Heart right ventricle (tissue), 16 donors: Measurements from ENCODE around the gene STX16. TPM values are rescaled to one million over a fixed set of nuclear protein-coding genes. Genes with fewer than 3 reads are reported as not detected.

Experiments used
- ATAC-seq, 8 donors: fragments of 200-7000 bp; cut with Tn5 transposase; one replicate each; pipeline ENCODE4 v1.9.1; 2020; ENCODE audit warnings: mild to moderate bottlenecking in 8 of 8, moderate library complexity in 8 of 8, moderate number of reproducible peaks in 1 of 8
- DNase-seq, 2 donors: peaks; one replicate each; pipeline ENCODE4 v3.0.0-alpha.2; 2020
- H3K27ac ChIP-seq, 10 donors: fragments of 200-600 bp; sonication (generic) in 2 of 10; one replicate each; pipeline versions ENCODE4 v1.5.0 to v1.8.0; 2020 to 2022; ENCODE audit warnings: mild to moderate bottlenecking in 3 of 10
- H3K27me3 ChIP-seq, 7 donors: fragments of 200-600 bp; one replicate each; pipeline ENCODE4 v1.8.0; 2021 to 2022; ENCODE audit warnings: mild to moderate bottlenecking in 2 of 7
- H3K36me3 ChIP-seq, 9 donors: fragments of 200-600 bp; sonication (generic) in 1 of 9; one replicate each; pipeline versions ENCODE4 v1.5.0 to v1.8.0; 2020 to 2022; ENCODE audit warnings: mild to moderate bottlenecking in 2 of 9
- H3K4me1 ChIP-seq, 9 donors: fragments of 200-600 bp; sonication (generic) in 1 of 9; one replicate each; pipeline versions ENCODE4 v1.5.0 to v1.8.0; 2020 to 2022; ENCODE audit warnings: mild to moderate bottlenecking in 4 of 9
- H3K4me3 ChIP-seq, 10 donors: fragments of 200-600 bp; sonication (generic) in 2 of 10; one replicate each; pipeline versions ENCODE4 v1.5.0 to v1.8.0; 2020 to 2022; ENCODE audit warnings: mild to moderate bottlenecking in 7 of 10, moderate library complexity in 2 of 10
- H3K9me3 ChIP-seq, 11 donors: fragments of 200-600 bp in 10 of 11; sonication (generic) in 2 of 11; one replicate each; pipeline versions ENCODE4 v1.5.0 to v1.8.0; 2013 to 2022; ENCODE audit warnings: mild to moderate bottlenecking in 2 of 11, control low read depth in 1 of 11, moderate library complexity in 1 of 11
- CTCF ChIP-seq, 9 donors: fragments of 200-600 bp; sonication (generic) in 2 of 9; IDR thresholded peaks; one replicate each; pipeline versions ENCODE4 v1.5.0 to v1.8.0; 2021 to 2022; ENCODE audit warnings: antibody characterized with exemption in 9 of 9, mild to moderate bottlenecking in 5 of 9, moderate library complexity in 1 of 9
- WGBS, 2 donors: extraction: QIAGEN DNeasy Blood & Tissue Kit; methylation state at CpG; one replicate each; pipeline ENCODE4 v1.1.7; 2013; ENCODE audit warnings: inconsistent platforms in 1 of 2; 5-methylcytosine and 5-hydroxymethylcytosine counted together
- intact Hi-C, 10 donors: fragments of 100-400 bp; cut with DNase I; formaldehyde crosslinking; loops; one replicate each; pipeline versions ENCODE4 v1.11.1 to v1.14.2; 2022
- polyA plus RNA-seq, 2 donors: library from polyadenylated mRNA; stranded (reverse); fragments of 200-250 nt; gene quantifications; one replicate each; pipeline ENCODE4 v1.2.3, GENCODE V29; 2013
- total RNA-seq, 10 donors: library from RNA; stranded (reverse); fragmentation: NEBNext Ultra II Directional in 3 of 10; extraction: Animal tissue kit (Norgen Biotek cat#: 25700) in 3 of 10; gene quantifications; one replicate each; pipeline versions ENCODE4 v1.2.1 to v1.2.4, GENCODE V29; 2021 to 2023
- donor health status: Arrhythmogenic right ventricular cardiomyopathy.
- donor health status: ischemic (EF 13 %, LVEDD 7.1; RV severe dilation, severe dysfunction).
- donor health status: healthy with polysubstance abuse.
- donor health status: DM: no; HTN: yes; CAD: no.
- donor health status: DM: no; HTN: no; CAD: no.
- donor health status: ischemic (EF 25% LVEDD 6.9; RV normal size, moderate dysfunction).
- donor health status: ischemic (EF 25% LVEDD 5.7; RV mildly dilated, moderate dysfunction).
- donor health status: healthy.
- donor health status: DM: yes; HTN: yes; CAD: no.
- donor health status: Ischemic cardiomyopathy.
- donor health status: ischemic (EF 35%, LVEDD 5.7; RV mildly dilated, moderate dysfunction).
- donor health status: nonischemic (EF 11% LVEDD 7.7; RV severe dilation, severe dysfunction).
- donor health status: DM: yes; HTN: yes; CAD: no.
- donor health status: PGD.
- donor health status: ischemic (EF 29% LVEDD 5.4; RV normal size, mild dysfunction).
- donor health status: nonischemic (EF 23%, LVEDD 6.1; RV moderate dilation, normal function).

STX16 gene
- total and polyA plus RNA-seq, 12 donors: 17.1 to 57.6 (median 27.0) TPM

GRCh38 chr20:58688414-58688813 lies 37.3 kb downstream of the STX16 start:
- Histone ChIP-seq H3K27me3 (no peaks in the 10 kb centered on the region), H3K4me3 (no peak overlapping the region), H3K36me3 (peaks cover 0 to 12% (median 0%) of the 10 kb centered on the region in 9 donors), H3K4me1 (peaks cover 3 to 33% (median 22%) of the 10 kb centered on the region in 9 donors), H3K27ac (no peak overlapping the region), H3K9me3 (no peaks in the 10 kb centered on the region)
- DNase-seq: no peak
- intact Hi-C loops: no loop called here
- no peak for ATAC-seq
- no peak for TF ChIP-seq CTCF (IDR thresholded peaks at IDR 0.05)
- 92 to 95% methylated on average over 4 of the region's 4 CpGs for WGBS, 2 donors

GRCh38 chr20:58688840-58689239 lies 37.8 kb downstream of the STX16 start:
- ATAC-seq (peak in 1 of 8 donors; percentile 27), DNase-seq (no peak)
- WGBS, 2 donors: 49 to 54% methylated on average over 6 of the region's 6 CpGs
- Histone ChIP-seq H3K27me3 (no peaks in the 10 kb centered on the region), H3K9me3 (no peaks in the 10 kb centered on the region), H3K4me1 (peaks cover 8 to 38% (median 27%) of the 10 kb centered on the region in 9 donors), H3K4me3 (no peak overlapping the region), H3K36me3 (peaks cover 0 to 12% (median 0%) of the 10 kb centered on the region in 9 donors), H3K27ac (peak overlapping the region in 2 of 10 donors; percentile 22 to 26)
- intact Hi-C loops: no loop called here
- TF ChIP-seq CTCF (IDR thresholded peaks at IDR 0.05): no peak

- H3K27ac ChIP-seq: peak overlapping the region in 9 of 10 donors; percentile 17 to 99 (median 94)
- H3K36me3 ChIP-seq: peaks cover 0 to 10% (median 0%) of the 10 kb centered on the region in 9 donors
- no peak for TF ChIP-seq CTCF (IDR thresholded peaks at IDR 0.05)
- peaks cover 14 to 47% (median 36%) of the 10 kb centered on the region in 9 donors for H3K4me1 ChIP-seq
- 49 to 58% methylated on average over 7 of the region's 7 CpGs for WGBS, 2 donors
- H3K4me3 ChIP-seq: no peak overlapping the region
- no peak for DNase-seq
- peak in 3 of 8 donors; percentile 16 to 67 (median 23) for ATAC-seq
- intact Hi-C loops: loop anchor here in 6 of 10 donors (2.0 to 5.0 kb wide), 5 partner anchors 36 to 453 kb away; partner anchors contain the start of gene STX16 (in 4 of the 6)
- H3K27me3 ChIP-seq: no peaks in the 10 kb centered on the region
- H3K9me3 ChIP-seq: no peaks in the 10 kb centered on the region
These were observed 39.5 kb downstream of the STX16 start for GRCh38 chr20:58690396-58691135.

- Histone ChIP-seq H3K27me3 (no peaks in the 10 kb centered on the region), H3K36me3 (peaks cover 0 to 24% (median 8%) of the 10 kb centered on the region in 9 donors), H3K4me1 (peaks cover 14 to 47% (median 36%) of the 10 kb centered on the region in 9 donors), H3K4me3 (peak overlapping the region in 5 of 10 donors; percentile 25 to 39 (median 36)), H3K27ac (peak overlapping the region; percentile 74 to 99 (median 94)), H3K9me3 (no peaks in the 10 kb centered on the region)
- peak; percentile 53 to 56 for DNase-seq
- peak in 7 of 8 donors; percentile 22 to 78 (median 63) for ATAC-seq
- WGBS, 2 donors: 61 to 63% methylated on average over 31 of the region's 31 CpGs
- TF ChIP-seq CTCF (IDR thresholded peaks at IDR 0.05): no peak
- intact Hi-C loops: loop anchor here in 7 of 10 donors (2.0 to 5.0 kb wide), 5 partner anchors 37 to 455 kb away; partner anchors contain the start of gene STX16 (in 5 of the 7)
These were observed 40.9 kb downstream of the STX16 start for GRCh38 chr20:58691773-58692578.
